H9 (cell line): Measurements from ENCODE around the gene UGT1A6. TPM values are rescaled to one million over a fixed set of nuclear protein-coding genes. Genes with fewer than 3 reads are reported as not detected.

Source experiments
- DNase-seq: peaks from one replicate; pipeline ENCODE4 v3.0.0-alpha.2; 2017
- H2AFZ ChIP-seq: one replicate; pipeline ENCODE4 v1.6.1; 2013; ENCODE audit warnings: mild to moderate bottlenecking, low read length, control low read depth, moderate library complexity
- H2AK5ac ChIP-seq: 2 replicates; pipeline ENCODE4 v1.6.1; 2013; ENCODE audit warnings: low read length, control low read depth, mixed read lengths; ENCODE audit not compliant: insufficient read length
- H2BK120ac ChIP-seq: one replicate; pipeline ENCODE4 v1.6.1; 2013; ENCODE audit warnings: low read depth, mild to moderate bottlenecking, low read length, control low read depth, inconsistent platforms; ENCODE audit not compliant: poor library complexity, severe bottlenecking
- H2BK12ac ChIP-seq: 2 replicates; pipeline ENCODE4 v1.6.1; 2013; ENCODE audit warnings: low read length, control low read depth, mixed read lengths, low read depth; ENCODE audit not compliant: insufficient read length
- H2BK15ac ChIP-seq: 2 replicates; pipeline ENCODE4 v1.6.1; 2013; ENCODE audit warnings: low read depth, low read length, control low read depth
- H2BK20ac ChIP-seq: one replicate; pipeline ENCODE4 v1.6.1; 2013; ENCODE audit warnings: low read depth, mild to moderate bottlenecking, low read length, control low read depth, inconsistent platforms; ENCODE audit not compliant: poor library complexity, severe bottlenecking
- H2BK5ac ChIP-seq: 2 replicates; pipeline ENCODE4 v1.6.1; 2013; ENCODE audit warnings: low read length, control low read depth, mixed read lengths; ENCODE audit not compliant: insufficient read length
- H3K14ac ChIP-seq: 2 replicates; pipeline ENCODE4 v1.6.1; 2013; ENCODE audit warnings: low read length, control low read depth; ENCODE audit not compliant: insufficient read depth
- H3K18ac ChIP-seq: 2 replicates; pipeline ENCODE4 v1.6.1; 2013; ENCODE audit warnings: low read depth, mild to moderate bottlenecking, mixed read lengths, low read length, control low read depth; ENCODE audit not compliant: insufficient read length
- H3K23ac ChIP-seq: 2 replicates; pipeline ENCODE4 v1.6.1; 2013; ENCODE audit warnings: low read length, control low read depth, mixed read lengths, low read depth; ENCODE audit not compliant: insufficient read length
- H3K23me2 ChIP-seq: 2 replicates; pipeline ENCODE4 v1.6.1; 2013; ENCODE audit warnings: low read depth, mild to moderate bottlenecking, mixed read lengths, low read length, control low read depth; ENCODE audit not compliant: insufficient read length, poor library complexity, severe bottlenecking
- H3K27ac ChIP-seq: 2 replicates; pipeline ENCODE4 v1.5.1; 2013; ENCODE audit warnings: low read length, control low read depth, mixed read lengths, low read depth; ENCODE audit not compliant: insufficient read length
- H3K27me3 ChIP-seq: 2 replicates; pipeline ENCODE4 v1.6.1; 2013; ENCODE audit warnings: low read length, control low read depth, inconsistent platforms; ENCODE audit not compliant: insufficient read depth
- H3K4ac ChIP-seq: 2 replicates; pipeline ENCODE4 v1.6.1; 2013; ENCODE audit warnings: low read depth, mild to moderate bottlenecking, control low read depth, inconsistent platforms, low read length, moderate library complexity
- H3K4me1 ChIP-seq: 2 replicates; pipeline ENCODE4 v1.6.1; 2013; ENCODE audit warnings: low read length, control low read depth, inconsistent platforms; ENCODE audit not compliant: insufficient read depth
- H3K4me2 ChIP-seq: 2 replicates; pipeline ENCODE4 v1.6.1; 2013; ENCODE audit warnings: low read length, control low read depth, mixed read lengths; ENCODE audit not compliant: insufficient read length, insufficient read depth
- H3K56ac ChIP-seq: 2 replicates; pipeline ENCODE4 v1.6.1; 2013; ENCODE audit warnings: low read depth, mild to moderate bottlenecking, mixed read lengths, low read length, control low read depth; ENCODE audit not compliant: insufficient read length
- H3K79me1 ChIP-seq: 2 replicates; pipeline ENCODE4 v1.6.1; 2013; ENCODE audit warnings: low read depth, mild to moderate bottlenecking, moderate library complexity, low read length, control low read depth, inconsistent platforms; ENCODE audit not compliant: insufficient read depth, poor library complexity, severe bottlenecking
- H3K79me2 ChIP-seq: 2 replicates; pipeline ENCODE4 v1.6.1; 2013; ENCODE audit warnings: low read length, control low read depth, inconsistent platforms; ENCODE audit not compliant: insufficient read depth
- H3K9ac ChIP-seq: 2 replicates; pipeline ENCODE4 v1.6.1; 2013; ENCODE audit warnings: low read length, control low read depth, mixed read lengths; ENCODE audit not compliant: insufficient read length; ENCODE audit errors: extremely low read depth
- H3K9me3 ChIP-seq: one replicate; pipeline ENCODE4 v1.6.1; 2013; ENCODE audit warnings: low read depth, low read length, inconsistent platforms; ENCODE audit not compliant: control insufficient read depth
- H3T11ph ChIP-seq: one replicate; pipeline ENCODE4 v1.6.1; 2013; ENCODE audit warnings: mild to moderate bottlenecking, low read length, control low read depth, inconsistent platforms
- H4K20me1 ChIP-seq: one replicate; pipeline ENCODE4 v1.6.1; 2013; ENCODE audit not compliant: control insufficient read depth, insufficient read length, insufficient read depth
- H4K5ac ChIP-seq: 2 replicates; pipeline ENCODE4 v1.6.1; 2013; ENCODE audit warnings: low read depth, mild to moderate bottlenecking, mixed read lengths, low read length, control low read depth; ENCODE audit not compliant: insufficient read length
- H4K8ac ChIP-seq: replicated peaks from 2 replicates; pipeline ENCODE4 v1.6.1; 2013; ENCODE audit warnings: low read length, control low read depth, mixed read lengths, low read depth; ENCODE audit not compliant: insufficient read length
- H4K91ac ChIP-seq: 2 replicates; pipeline ENCODE4 v1.6.1; 2013; ENCODE audit warnings: low read depth, mild to moderate bottlenecking, moderate library complexity, mixed read lengths, low read length, control low read depth; ENCODE audit not compliant: insufficient read length
- H3K27ac Mint-ChIP-seq, 3 experiments: 2 replicates in 2 of 3; 3 replicates in 1 of 3; pipeline ENCODE4 v1.8.0; 2020 to 2021; ENCODE audit warnings: mixed read lengths in 3 of 3, mild to moderate bottlenecking in 1 of 3, moderate library complexity in 1 of 3
- H3K27me3 Mint-ChIP-seq: 2 replicates; pipeline ENCODE4 v1.8.0; 2021; ENCODE audit warnings: low read depth, mild to moderate bottlenecking, moderate library complexity, mixed read lengths
- H3K36me3 Mint-ChIP-seq, 3 experiments: 2 replicates in 2 of 3; 3 replicates in 1 of 3; pipeline ENCODE4 v1.8.0; 2020 to 2021; ENCODE audit warnings: low read depth in 3 of 3, mixed read lengths in 3 of 3; ENCODE audit not compliant: insufficient read depth in 1 of 3
- H3K4me1 Mint-ChIP-seq, 2 experiments: 2 replicates each; pipeline ENCODE4 v1.8.0; 2020; ENCODE audit warnings: mixed read lengths in 2 of 2
- H3K4me3 Mint-ChIP-seq, 2 experiments: 2 replicates in 1 of 2; 3 replicates in 1 of 2; pipeline ENCODE4 v1.8.0; 2020 to 2021; ENCODE audit warnings: mild to moderate bottlenecking in 2 of 2, mixed read lengths in 2 of 2, moderate library complexity in 1 of 2
- H3K9me3 Mint-ChIP-seq, 2 experiments: 2 replicates in 1 of 2; 3 replicates in 1 of 2; pipeline ENCODE4 v1.8.0; 2020; ENCODE audit warnings: mild to moderate bottlenecking in 2 of 2, mixed read lengths in 2 of 2, moderate library complexity in 1 of 2
- WGBS: extraction: QIAGEN DNeasy Blood & Tissue Kit; methylation state at CpG from one replicate; pipeline ENCODE4 v1.1.7; 2013; ENCODE audit warnings: missing lambda C conversion rate, low lambda C conversion rate, mixed read lengths; ENCODE audit not compliant: insufficient read length; ENCODE audit errors: extremely low coverage; 5-methylcytosine and 5-hydroxymethylcytosine counted together
- total RNA-seq: library from RNA; stranded (reverse); gene quantifications from 2 replicates; pipeline ENCODE4 v1.2.1, GENCODE V29; 2021
- TF ChIP-seq, protein P1 (sequence below): fragments of 200-600 bp; sonication (generic); conservative IDR thresholded peaks from 3 replicates; pipeline ENCODE4 v1.8.0; 2021; ENCODE audit warnings: antibody characterized with exemption, mild to moderate bottlenecking

UGT1A6 gene
- total RNA-seq, 1 experiment from 2014 or later = not detected

DNA sequence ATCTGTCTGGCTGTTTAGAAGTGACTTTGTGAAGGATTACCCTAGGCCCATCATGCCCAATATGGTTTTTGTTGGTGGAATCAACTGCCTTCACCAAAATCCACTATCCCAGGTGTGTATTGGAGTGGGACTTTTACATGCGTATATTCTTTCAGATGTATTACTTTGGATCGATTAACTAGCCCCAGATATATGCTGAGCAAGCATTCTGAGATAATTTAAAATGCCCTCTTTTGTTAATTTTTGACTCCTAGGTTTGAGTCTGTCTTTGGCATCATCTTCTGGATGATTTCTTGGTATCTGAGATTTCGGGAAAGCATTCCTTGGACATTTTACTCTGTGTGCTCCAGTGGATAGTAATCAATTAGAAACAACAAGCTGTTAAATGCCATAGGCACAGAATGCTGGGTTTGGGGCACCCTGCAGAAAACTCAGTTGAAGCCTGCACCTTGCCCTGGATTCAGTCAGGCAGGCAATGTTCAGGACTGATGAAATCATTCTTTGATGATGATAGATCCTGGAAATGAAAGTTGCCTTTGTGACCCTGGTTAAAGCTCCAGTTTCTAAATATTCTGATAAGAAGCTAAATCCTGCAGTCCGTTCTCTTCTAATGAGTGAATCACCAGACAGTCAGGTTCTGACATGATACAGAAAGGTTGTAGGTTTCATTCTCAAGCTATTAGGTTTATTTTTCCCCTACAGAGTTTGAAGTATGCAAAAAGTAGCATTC is 68.5 kb downstream of the UGT1A6 start:
- H3K23me2 ChIP-seq = no peaks in the 10 kb centered on the region
- WGBS = no CpG with 5 or more reads among the region's 4 CpGs
- H3K27ac Mint-ChIP-seq = no peak overlapping the region

More for the DNA sequence above, 68.5 kb downstream of the UGT1A6 start:
- H2AK5ac ChIP-seq = no peak overlapping the region
- no peak overlapping the region for H2AFZ ChIP-seq
- H2BK12ac ChIP-seq = no peak overlapping the region
- no peak overlapping the region for H4K5ac ChIP-seq
- no peak overlapping the region for H2BK120ac ChIP-seq
- no peak overlapping the region for H3K56ac ChIP-seq
- Mint-ChIP-seq H3K36me3 (no peaks in the 10 kb centered on the region; a peak in 1 of 7 replicates), H3K4me1 (no peaks in the 10 kb centered on the region), H3K9me3 (peaks cover 0 to 3% of the 10 kb centered on the region in 2 experiments; a peak in 1 of 5 replicates), H3K27me3 (peaks cover 8% of the 10 kb centered on the region), H3K4me3 (no peak overlapping the region)
- no peak overlapping the region for H2BK15ac ChIP-seq
- no peaks in the 10 kb centered on the region for H3K9me3 ChIP-seq
- no peaks in the 10 kb centered on the region for H3K27me3 ChIP-seq
- no peaks in the 10 kb centered on the region for H4K20me1 ChIP-seq
- H3K14ac ChIP-seq = no peak overlapping the region
- no peaks in the 10 kb centered on the region for H3K79me1 ChIP-seq
- H4K91ac ChIP-seq = no peak overlapping the region
- H2BK5ac ChIP-seq = no peak overlapping the region
- H4K8ac ChIP-seq = no peak overlapping the region
- TF ChIP-seq, protein P1, sequence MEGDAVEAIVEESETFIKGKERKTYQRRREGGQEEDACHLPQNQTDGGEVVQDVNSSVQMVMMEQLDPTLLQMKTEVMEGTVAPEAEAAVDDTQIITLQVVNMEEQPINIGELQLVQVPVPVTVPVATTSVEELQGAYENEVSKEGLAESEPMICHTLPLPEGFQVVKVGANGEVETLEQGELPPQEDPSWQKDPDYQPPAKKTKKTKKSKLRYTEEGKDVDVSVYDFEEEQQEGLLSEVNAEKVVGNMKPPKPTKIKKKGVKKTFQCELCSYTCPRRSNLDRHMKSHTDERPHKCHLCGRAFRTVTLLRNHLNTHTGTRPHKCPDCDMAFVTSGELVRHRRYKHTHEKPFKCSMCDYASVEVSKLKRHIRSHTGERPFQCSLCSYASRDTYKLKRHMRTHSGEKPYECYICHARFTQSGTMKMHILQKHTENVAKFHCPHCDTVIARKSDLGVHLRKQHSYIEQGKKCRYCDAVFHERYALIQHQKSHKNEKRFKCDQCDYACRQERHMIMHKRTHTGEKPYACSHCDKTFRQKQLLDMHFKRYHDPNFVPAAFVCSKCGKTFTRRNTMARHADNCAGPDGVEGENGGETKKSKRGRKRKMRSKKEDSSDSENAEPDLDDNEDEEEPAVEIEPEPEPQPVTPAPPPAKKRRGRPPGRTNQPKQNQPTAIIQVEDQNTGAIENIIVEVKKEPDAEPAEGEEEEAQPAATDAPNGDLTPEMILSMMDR = no peak
- H3K4ac ChIP-seq = no peak overlapping the region
- no peak overlapping the region for H3K4me2 ChIP-seq
- no peak overlapping the region for H3K18ac ChIP-seq
- H3K4me1 ChIP-seq = no peaks in the 10 kb centered on the region
- H3K23ac ChIP-seq = no peak overlapping the region
- no peaks in the 10 kb centered on the region for H3K79me2 ChIP-seq
- H3K9ac ChIP-seq = no peak overlapping the region
- no peak overlapping the region for H3K27ac ChIP-seq
- no peak overlapping the region for H2BK20ac ChIP-seq
- H3T11ph ChIP-seq = no peak overlapping the region
- DNase-seq = no peak
